ENCODE results near the gene IQGAP3.
A peak's percentile ranks its signal among the peaks of the same experiment; 100 is the strongest.

IQGAP3 gene

DNA sequence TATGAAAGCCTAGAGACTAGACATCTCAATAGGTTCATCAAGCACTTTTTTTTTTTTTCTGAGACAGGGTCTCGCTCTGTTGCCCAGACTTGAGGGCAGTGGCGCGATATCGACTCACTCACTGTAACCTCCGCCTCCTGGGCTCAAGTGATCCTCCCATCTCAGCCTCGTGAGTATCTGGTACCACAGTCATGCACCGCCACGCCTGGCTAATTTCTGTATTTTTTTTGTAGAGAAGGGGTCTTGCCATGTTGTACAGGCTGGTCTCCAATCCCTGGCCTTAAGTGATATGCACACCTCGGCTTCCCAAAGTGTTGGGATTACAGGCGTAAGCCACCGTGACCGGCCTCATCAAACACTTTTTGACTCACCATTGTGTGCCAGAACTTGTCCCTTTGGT, 29.5 kb upstream of the IQGAP3 start:
- peak overlapping the region; percentile 89 for H3K4me3 ChIP-seq (ENCODE audit: low read depth, low read length)
- no peak for TF ChIP-seq CTCF (IDR thresholded peaks at IDR 0.05; ENCODE audit: insufficient read depth, low read length, missing control alignments)
- CTCF ChIA-PET: interaction anchor here (0.6 to 6.4 kb wide), 12 partner anchors 9 to 217 kb away, joined by 3 to 51 read pairs (median 4); partner anchors contain the start of gene NAXE
- POLR2A ChIA-PET: interaction anchor here (1.1 kb wide), 1 partner anchor 11 kb away, joined by 4 read pairs; the partner anchor contains the start of gene NAXE
- DNase-seq (ENCODE audit: low read depth, low spot score): no peak

GRCh38 chr1:156601122-156601830, 28.9 kb upstream of the IQGAP3 start, which contains the start of gene GPATCH4:
GPATCH4 (minus strand) TSS chr1:156601479.
- ChIA-PET CTCF (interaction anchor here (0.6 to 6.4 kb wide), 13 partner anchors 9 to 215 kb away, joined by 3 to 51 read pairs (median 3); partner anchors contain the start of gene NAXE), POLR2A (interaction anchor here (1.1 to 1.2 kb wide), 2 partner anchors 10 kb away, joined by 4 to 6 read pairs; partner anchors contain the start of gene NAXE)
- TF ChIP-seq CTCF (IDR thresholded peaks at IDR 0.05; ENCODE audit: insufficient read depth, low read length, missing control alignments): no peak
- H3K4me3 ChIP-seq (ENCODE audit: low read depth, low read length): peak within 1 kb of the TSS; percentile 89
- DNase-seq (ENCODE audit: low read depth, low spot score): peak; percentile 53

DNA sequence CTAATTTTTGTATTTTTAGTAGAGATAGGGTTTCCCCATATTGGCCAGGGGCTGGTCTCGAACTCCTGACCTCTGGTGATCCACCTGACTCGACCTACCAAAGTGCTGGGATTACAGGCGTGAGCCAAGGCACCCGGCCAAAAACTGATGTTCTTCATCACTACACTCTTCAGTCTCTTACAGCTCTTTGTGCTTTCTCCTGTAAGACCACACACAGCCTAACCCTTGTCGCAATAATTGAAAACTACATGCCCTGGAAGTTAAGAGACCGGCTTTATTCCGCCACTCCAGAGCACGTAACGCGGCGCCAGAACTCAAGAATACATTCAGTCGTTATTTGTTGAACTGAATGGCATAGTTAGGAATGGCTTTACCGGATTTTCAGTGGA, 28.4 kb upstream of the IQGAP3 start:
- TF ChIP-seq CTCF (IDR thresholded peaks at IDR 0.05; ENCODE audit: insufficient read depth, low read length, missing control alignments): no peak
- POLR2A ChIA-PET: interaction anchor here (1.2 kb wide), 1 partner anchor 9 kb away, joined by 6 read pairs; the partner anchor contains the start of gene NAXE
- no peak for DNase-seq (ENCODE audit: low read depth, low spot score)
- peak overlapping the region; percentile 89 for H3K4me3 ChIP-seq (ENCODE audit: low read depth, low read length)
- CTCF ChIA-PET: interaction anchor here (0.6 to 6.4 kb wide), 11 partner anchors 8 to 215 kb away, joined by 3 to 51 read pairs (median 3); partner anchors contain the start of gene NAXE

DNA sequence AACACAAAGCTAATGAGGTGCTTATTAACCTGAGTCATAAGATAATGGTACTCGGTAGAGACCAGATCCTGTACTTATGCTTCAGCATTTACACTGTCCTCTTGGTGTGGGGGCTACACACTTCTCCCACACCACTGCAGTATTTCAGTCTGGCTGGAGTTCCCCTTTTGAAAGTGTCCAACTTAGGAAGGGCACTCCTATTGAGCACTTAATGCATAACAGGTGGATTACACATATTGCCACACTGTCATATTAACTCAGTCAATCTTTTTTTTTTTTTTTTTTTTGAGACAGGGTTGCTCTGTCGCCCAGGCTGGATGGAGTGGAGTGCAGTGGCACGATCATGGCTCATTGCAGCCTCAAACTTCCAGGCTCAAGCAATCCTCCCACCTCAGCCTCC, 27.4 kb upstream of the IQGAP3 start:
- no peak for TF ChIP-seq CTCF (IDR thresholded peaks at IDR 0.05; ENCODE audit: insufficient read depth, low read length, missing control alignments)
- ChIA-PET POLR2A (interaction anchor here (1.2 kb wide), 1 partner anchor 8 kb away, joined by 6 read pairs; the partner anchor contains the start of gene NAXE), CTCF (interaction anchor here (0.7 to 6.4 kb wide), 9 partner anchors 9 to 154 kb away, joined by 3 to 25 read pairs (median 3); no protein-coding TSS in a partner anchor)
- no peak overlapping the region for H3K4me3 ChIP-seq (ENCODE audit: low read depth, low read length)
- no peak for DNase-seq (ENCODE audit: low read depth, low spot score)

DNA sequence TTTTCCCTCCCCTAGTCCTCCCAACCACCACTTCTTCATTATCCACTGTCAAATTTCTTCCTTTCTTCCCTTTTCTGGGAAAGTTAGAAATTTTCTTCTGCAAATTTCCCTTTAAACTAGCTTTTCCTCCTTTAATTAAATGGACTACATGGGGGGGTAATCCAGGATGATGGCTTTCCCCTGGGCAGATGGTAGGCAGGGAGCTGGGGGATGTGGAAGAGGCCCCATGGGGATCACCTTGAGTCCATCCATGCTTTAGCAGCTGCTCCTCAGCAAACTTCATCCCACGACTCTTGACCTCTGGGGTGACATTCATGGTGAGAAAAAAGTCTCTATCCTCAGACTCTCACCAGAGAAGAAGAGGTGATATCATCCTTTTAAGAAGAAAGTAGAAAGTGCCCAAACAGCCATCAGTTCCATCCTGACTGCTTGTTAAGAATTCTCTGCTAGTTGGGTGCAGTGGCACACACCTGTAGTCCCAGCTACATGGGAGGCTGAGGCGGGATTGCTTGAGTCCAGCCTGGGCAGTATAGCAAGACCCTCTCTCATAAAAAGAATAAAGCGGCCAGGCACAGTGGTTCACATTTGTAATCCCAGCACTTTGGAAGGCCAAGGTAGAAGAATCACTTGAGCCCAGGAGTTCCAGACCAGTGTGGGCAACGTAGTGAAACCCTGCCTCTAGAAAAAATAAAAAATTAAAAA, 26.5 kb upstream of the IQGAP3 start:
- DNase-seq (ENCODE audit: low read depth, low spot score): no peak
- no peak overlapping the region for H3K4me3 ChIP-seq (ENCODE audit: low read depth, low read length)
- no peak for TF ChIP-seq CTCF (IDR thresholded peaks at IDR 0.05; ENCODE audit: insufficient read depth, low read length, missing control alignments)
- POLR2A ChIA-PET: no interaction called here
- CTCF ChIA-PET: interaction anchor here (0.7 to 6.4 kb wide), 8 partner anchors 10 to 213 kb away, joined by 3 to 25 read pairs (median 4); no protein-coding TSS in a partner anchor
